GM12891 (cell line): Measurements from ENCODE around the gene HYLS1.

Experiments used
- POLR2A ChIP-seq: IDR thresholded peaks from 2 replicates; pipeline ENCODE4 v1.6.1; 2011; ENCODE audit warnings: low read depth, low read length, control low read depth
- POLR2AphosphoS5 ChIP-seq: IDR thresholded peaks from 2 replicates; pipeline ENCODE4 v1.6.1; 2011; ENCODE audit warnings: low read depth, low read length, control low read depth

DNA sequence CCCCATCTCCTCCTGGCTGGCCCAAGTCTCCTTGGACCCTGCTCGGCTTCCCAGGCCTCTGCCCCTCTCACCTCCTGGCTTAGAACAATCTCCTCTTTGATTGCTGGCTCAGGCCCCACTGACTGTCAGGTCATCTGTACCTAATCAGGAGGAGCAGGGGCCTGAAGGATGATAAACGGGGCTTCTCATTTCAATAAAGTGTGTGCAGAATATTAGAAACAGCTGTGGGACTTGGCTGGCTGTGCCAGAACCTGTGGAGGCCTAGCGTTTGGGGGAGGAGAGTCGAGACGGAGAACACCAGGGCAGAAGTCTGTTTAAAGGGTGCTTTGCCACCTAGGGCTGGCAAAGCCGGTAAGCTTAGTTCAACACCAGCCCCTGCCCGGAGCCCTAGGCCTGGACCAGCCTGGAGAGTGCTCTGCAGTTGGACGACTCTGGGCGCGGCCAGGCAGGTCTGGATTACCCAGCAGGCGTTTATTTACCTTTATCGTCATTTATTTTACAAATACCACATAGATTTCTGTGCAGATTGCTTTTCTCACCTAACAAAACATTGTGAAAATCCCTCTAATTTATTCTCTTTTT is 48.2 kb downstream of the HYLS1 start:
- TF ChIP-seq POLR2AphosphoS5, result no peak
- TF ChIP-seq POLR2A, result no peak
